Activated CD4-positive, CD25-positive, alpha-beta regulatory T cell treated with anti-CD3 and anti-CD28 coated beads, Interleukin-2, amount 50 U/mL, for 16 hours (primary cell): Measurements from ENCODE around the gene POLR2E.

ENCODE experiments used
- DNase-seq: peaks from one replicate; pipeline ENCODE4 v3.0.0-alpha.2; 2020; ENCODE audit warnings: low read depth, low spot score

Gene POLR2E

DNA sequence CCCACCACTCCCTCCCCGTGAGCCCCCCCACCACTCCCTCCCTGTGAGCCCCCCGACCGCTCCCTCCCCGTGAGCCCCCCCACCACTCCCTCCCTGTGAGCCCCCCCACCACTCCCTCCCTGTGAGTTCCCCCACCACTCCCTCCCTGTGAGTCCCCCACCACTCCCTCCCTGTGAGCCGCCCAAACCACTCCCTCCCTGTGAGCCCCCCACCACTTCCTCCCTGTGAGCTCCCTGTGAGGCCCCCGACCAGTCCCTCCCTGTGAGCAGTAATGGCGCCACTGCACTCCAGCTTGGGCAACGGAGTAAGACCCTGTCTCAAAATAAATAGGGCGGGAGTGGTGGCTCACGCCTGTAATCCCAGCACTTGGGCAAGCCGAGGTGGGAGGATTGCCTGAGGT, 45.4 kb downstream of the POLR2E start:
- DNase-seq: no peak

DNA sequence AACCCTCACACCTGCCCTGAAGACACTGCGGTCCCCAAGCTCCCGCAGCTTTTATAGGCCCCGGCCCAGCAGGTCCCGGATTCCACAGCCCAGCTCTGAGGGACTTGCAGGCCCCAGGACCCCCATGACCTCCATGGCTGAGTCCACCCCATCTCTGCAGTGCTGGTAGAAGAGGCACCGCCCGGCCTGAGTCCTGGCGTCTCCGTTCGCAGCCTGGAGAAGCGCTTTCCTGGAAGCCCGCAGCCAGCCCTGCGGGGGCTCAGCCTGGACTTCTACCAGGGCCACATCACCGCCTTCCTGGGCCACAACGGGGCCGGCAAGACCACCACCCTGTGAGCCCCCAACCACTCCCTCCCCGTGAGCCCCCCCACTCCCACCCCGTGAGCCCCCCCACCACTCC, 46.1 kb downstream of the POLR2E start:
- no peak for DNase-seq

DNA sequence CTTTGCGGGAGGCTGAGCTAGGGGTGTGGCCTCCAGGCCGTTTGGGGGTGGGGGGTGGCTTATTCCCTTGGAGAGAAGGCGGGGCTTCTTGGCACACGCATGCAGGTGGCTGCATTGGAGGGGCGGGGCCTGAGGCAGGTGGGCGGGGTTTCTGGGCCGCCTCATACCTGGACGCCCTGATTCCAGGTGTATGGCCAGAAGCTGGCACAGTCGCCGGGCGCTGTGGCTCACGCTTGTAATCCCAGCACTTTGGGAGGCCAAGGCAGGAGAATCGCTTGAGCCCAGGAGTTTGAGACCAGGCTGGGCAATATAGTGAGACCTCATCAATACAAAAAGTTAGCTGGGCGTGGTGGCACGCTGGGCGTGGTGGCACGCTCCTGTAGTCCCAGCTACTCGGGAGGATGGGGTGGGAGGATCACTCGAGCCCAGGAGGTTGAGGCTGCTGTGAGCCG, 47.5 kb downstream of the POLR2E start:
- no peak for DNase-seq

DNA sequence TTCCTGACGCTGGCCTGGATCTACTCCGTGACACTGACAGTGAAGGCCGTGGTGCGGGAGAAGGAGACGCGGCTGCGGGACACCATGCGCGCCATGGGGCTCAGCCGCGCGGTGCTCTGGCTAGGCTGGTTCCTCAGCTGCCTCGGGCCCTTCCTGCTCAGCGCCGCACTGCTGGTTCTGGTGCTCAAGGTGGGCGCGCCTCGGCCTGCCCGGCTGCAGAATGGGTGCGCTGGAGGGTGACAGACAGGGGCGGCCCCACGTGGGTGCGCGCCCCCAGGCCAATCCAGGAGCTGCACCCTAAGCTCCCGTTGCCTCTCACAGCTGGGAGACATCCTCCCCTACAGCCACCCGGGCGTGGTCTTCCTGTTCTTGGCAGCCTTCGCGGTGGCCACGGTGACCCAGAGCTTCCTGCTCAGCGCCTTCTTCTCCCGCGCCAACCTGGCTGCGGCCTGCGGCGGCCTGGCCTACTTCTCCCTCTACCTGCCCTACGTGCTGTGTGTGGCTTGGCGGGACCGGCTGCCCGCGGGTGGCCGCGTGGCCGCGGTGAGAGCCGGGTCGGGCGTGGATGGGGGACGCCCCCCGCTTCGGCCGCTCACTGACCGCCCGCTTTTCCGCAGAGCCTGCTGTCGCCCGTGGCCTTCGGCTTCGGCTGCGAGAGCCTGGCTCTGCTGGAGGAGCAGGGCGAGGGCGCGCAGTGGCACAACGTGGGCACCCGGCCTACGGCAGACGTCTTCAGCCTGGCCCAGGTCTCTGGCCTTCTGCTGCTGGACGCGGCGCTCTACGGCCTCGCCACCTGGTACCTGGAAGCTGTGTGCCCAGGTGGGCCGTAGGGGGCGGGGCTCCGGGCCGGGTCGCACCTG, 48.1 kb downstream of the POLR2E start:
- no peak for DNase-seq

DNA sequence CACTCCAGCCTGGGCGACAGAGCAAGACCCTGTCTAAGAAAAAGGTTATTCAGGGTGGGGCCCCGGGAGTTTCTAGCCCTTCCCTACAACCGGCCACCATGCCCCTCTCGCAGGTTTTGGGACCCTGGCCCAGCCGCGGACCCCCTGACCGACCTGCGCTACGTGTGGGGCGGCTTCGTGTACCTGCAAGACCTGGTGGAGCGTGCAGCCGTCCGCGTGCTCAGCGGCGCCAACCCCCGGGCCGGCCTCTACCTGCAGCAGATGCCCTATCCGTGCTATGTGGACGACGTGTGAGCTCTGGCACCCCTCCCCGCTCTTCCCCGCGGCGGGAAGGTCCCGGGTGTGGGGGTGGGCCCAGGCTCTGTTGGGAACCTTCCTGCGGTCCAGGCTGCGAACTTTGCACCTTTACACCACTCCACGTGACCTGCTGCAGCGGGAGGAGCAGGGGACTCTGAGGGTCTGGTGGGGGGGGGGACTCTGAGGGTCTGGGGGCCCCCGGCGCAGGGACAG, 49.0 kb downstream of the POLR2E start:
- no peak for DNase-seq

DNA sequence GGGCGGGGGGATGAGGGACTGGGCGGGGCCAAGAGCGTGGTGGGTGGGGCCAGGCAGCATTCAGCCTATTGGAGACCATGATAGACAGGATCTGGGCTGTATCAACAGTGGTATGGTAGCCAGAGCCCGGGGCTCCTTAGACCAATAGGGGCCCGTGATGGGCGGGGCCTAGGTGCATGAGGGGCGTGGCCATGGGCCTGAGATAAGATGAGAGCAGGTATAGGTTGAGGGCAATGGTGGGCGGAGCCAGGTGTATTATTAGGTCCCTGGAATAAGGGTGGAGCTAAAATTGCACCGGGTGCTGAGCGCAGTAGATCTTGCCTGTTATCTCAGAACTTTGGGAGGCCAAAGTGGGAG, 50.0 kb downstream of the POLR2E start:
- no peak for DNase-seq

DNA sequence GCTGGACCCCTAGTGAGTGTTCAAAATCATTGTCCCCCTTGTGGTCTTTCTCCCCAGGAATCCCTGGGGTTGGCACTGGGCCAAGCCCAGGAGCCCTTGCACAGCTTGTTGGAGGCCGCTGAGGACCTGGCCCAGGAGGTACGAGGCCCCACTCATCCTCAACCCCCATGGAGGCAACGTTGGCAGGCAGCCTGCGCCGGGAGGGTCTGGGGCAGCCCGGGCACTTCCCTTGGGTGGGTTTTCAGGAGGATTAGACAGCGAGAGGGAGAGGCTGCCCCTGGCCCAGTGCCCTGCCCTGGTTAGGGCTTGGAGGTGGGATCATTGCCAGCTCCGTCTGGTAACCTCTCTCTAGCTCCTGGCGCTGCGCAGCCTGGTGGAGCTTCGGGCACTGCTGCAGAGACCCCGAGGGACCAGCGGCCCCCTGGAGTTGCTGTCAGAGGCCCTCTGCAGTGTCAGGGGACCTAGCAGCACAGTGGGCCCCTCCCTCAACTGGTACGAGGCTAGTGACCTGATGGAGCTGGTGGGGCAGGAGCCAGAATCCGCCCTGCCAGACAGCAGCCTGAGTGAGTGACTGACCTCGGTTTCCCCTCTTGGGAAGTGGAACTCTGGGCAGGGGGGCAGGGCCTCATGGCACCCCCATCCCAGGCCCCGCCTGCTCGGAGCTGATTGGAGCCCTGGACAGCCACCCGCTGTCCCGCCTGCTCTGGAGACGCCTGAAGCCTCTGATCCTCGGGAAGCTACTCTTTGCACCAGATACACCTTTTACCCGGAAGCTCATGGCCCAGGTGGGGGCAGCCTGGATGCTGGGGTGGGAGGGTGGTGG, 52.3 kb downstream of the POLR2E start:
- DNase-seq: no peak

DNA sequence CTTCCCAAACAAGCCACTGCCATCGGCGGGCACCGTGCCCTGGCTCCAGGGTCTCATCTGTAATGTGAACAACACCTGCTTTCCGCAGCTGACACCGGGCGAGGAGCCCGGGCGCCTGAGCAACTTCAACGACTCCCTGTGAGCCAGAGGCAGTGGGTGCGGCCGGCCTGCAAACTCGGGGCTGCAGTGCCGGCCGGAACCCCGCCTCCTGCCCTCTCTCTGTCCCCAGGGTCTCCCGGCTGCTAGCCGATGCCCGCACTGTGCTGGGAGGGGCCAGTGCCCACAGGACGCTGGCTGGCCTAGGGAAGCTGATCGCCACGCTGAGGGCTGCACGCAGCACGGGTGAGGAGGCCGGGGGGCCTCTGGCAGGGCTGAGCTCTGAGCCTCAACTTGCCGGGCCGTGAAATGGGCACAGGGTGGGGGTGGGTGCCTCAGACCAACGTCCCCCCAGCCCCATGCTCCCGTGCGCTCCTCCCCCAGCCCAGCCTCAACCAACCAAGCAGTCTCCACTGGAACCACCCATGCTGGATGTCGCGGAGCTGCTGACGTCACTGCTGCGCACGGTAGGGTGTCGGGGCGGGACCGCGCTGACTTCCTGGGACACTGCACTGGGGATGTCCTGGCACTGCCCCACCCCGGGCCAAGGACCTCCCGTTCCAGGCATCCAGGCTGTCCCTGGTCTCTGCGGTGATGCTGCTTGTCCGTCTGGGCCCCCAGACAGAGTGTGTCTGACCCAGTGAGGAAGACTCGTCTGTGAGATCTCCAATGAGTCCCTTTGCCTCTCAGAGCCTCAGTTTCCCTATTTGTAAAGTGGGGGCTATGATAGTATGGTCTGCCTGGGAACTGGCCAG, 53.1 kb downstream of the POLR2E start:
- DNase-seq: no peak

DNA sequence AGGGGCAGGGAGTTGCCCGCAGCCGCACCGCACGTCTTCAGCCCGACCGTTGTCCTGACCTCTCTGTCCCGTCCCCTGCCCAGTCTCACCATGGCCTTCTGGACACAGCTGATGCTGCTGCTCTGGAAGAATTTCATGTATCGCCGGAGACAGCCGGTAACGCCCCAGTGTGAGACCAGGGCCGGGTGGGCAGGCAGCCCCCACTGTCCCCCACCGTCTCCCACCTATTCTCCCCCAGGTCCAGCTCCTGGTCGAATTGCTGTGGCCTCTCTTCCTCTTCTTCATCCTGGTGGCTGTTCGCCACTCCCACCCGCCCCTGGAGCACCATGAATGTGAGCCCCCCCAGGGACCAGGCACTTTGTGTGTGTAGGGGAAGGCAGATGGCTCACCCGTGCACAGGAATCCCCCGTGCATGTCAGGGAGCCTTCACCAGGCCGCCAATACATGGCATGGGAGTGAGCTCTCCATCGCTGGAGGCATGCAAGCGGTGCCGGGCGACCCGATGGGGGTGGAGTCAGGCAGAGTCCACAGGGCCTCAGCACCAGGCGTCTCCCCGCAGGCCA, 53.8 kb downstream of the POLR2E start:
- no peak for DNase-seq

DNA sequence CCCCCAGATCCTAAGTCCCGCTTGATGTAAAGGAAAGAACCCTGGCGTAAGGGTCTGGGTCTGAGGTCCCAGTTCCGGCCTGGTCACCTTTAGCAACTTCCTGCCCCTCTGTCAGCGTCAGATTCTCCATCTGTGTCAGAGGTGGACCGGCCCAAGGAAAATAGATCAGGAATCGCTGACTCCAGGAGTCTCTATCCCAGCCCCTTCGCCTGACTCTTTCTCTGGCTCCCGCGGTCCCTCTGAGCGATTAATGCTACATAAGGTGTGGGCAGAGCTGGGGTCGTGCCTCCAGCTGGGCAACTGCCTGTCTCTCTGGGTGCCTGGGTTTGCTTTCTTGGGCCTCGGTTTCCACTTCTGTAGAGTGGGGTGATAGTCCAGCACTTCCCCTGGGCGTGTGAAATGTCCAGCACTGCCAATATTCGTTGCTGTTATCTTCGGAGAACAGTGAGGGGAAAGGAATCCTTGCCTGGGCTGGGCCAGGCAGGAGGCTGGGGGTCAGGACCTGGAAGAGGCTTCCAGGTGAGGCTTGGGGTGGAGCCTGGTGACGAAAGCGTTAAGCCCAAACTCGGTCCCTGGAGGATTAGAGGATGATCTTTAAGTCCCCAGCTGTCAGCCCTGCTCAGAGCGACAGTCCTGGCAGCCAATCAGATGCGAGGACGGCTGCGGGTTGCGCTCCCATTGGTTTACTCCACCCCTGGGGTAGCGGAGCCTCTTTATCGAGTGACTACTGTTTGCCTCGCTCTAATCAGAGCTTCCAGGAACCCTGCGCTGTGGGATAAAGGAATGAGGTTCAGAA, 54.5 kb downstream of the POLR2E start:
- peak; percentile 75 for DNase-seq

DNA sequence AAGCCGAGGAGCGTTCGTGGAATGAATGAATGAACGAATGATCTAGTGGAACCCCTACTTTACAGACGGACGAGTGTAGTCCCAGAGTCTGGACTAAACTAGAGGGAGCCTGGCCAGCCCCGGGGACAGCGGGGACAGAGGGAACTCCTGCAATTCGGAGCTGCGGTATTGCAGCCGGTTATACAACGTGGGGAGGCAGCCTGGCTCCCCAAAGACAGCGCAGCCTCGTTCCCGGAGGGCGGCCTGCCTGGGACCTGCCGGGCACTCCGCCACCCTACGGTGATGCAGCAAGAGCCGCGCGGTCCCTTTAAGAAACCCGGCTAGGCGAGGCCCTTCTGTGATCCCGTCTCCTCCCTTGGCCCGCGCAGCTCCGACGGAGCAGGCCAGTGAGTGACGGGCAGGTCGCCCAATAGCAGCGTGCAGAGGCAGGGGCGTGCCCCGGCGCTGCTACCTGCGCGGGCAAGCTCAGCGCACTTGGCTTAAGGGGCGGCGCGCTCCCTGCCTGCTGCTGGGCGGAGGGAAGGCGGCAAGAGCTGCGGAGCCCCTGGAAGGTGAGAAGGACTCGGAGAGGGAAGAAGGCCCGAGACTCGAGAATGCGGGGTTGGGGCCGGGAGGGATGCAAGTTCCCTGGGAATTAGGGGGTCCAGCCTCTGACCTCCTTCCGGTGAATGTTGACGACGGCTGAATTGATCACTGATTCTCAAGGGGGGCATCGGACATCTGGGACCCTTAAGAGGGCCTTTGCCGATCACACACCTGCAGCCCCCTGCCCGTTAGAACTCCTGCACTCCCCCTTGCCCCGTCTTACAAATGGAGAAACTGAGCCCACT, 55.3 kb downstream of the POLR2E start, which contains the start of gene ABCA7:
Gene ABCA7 (plus strand): TSS at position 462 of the 830 bp plus-strand sequence. CDS start 1,255 bp downstream, outside the sequence.
- peak; percentile 93 for DNase-seq

DNA sequence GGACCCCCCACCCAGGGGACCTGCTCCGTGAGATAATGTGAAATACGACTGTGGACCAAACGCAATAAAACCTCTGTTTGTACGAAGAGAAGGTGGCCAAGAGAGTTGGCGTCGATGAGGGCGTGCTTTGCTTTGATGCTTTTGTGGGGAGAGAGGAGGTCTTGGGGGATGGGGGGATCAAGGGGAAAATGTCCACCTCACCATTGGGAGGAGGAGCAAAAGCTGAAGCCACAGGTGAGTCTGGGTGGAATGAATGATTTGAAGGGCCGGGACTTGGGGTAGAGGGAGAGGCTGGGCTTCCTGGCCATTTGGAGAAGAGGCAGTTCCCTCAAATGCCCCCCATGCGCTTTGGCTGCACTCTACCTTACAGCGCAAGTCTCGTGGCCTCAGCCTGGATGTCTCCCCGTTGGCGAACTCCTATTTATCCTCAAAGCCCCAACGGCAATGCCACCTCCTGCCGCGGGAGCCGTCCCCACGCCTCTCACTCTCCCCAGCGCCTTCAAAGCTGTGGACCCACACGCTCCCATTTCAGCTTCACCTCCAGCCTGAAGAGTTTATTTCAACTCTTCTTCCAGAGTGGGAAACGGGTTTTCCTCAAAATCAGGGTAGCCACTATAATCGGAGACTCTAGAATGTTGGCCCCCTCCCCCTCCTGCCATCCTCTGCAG, 56.1 kb downstream of the POLR2E start:
- no peak for DNase-seq

DNA sequence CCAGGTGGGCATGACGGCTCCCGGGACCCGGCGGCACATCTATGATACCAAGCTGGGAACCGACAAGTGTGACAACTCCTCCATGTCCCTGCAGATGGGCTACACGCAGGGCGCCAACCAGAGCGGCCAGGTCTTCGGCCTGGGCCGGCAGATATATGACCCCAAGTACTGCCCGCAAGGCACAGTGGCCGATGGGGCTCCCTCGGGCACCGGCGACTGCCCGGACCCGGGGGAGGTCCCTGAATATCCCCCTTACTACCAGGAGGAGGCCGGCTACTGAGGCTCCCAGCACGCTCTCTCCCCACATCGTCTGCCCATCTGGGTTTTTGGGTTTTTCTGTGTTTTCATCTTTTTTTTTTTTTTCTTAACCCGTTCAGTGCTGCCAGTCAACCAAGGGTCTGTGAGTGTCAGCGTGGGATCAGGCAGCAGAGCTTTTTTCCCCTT, 57.5 kb downstream of the POLR2E start:
- no peak for DNase-seq
